SK-N-SH treated with all-trans-retinoic acid at 6 μM for 48 hours (cell line): ENCODE data around the gene BPIFB3.
"Not testable (repeated sequence)": the region's sequence is repeated elsewhere in the genome, so short reads cannot be mapped to it uniquely, and the experiment has no call there.

ENCODE experiments used
- ATAC-seq: fragments of 200-7000 bp; cut with Tn5 transposase; 3 replicates; pipeline ENCODE4 v1.9.1; 2020; ENCODE audit warnings: mild to moderate bottlenecking, moderate library complexity
- ARNTL ChIP-seq: fragments of 450-650 bp; formaldehyde crosslinking; IDR thresholded peaks from 2 replicates; pipeline ENCODE4 v1.5.0; 2020; ENCODE audit warnings: low read depth, mild to moderate bottlenecking, moderate library complexity, borderline replicate concordance
- BACH2 ChIP-seq: fragments of 250-450 bp; sonication (Bioruptor Pico); IDR thresholded peaks from 2 replicates; pipeline ENCODE4 v1.9.0; 2021; ENCODE audit warnings: mild to moderate bottlenecking, borderline replicate concordance
- CSRNP3 ChIP-seq: fragments of 250-450 bp; sonication (Bioruptor Pico); IDR thresholded peaks from 2 replicates; pipeline ENCODE4 v1.5.1; 2021; ENCODE audit warnings: mild to moderate bottlenecking, moderate library complexity
- PATZ1 ChIP-seq: fragments of 250-450 bp; sonication (Bioruptor Pico); IDR thresholded peaks from 2 replicates; pipeline ENCODE4 v1.8.0; 2020; ENCODE audit warnings: mild to moderate bottlenecking, moderate library complexity, borderline replicate concordance
- PPARA ChIP-seq: fragments of 250-450 bp; sonication (Bioruptor Pico); IDR thresholded peaks from 2 replicates; pipeline ENCODE4 v1.5.0; 2020; ENCODE audit warnings: mild to moderate bottlenecking, borderline replicate concordance
- RARB ChIP-seq: fragments of 250-450 bp; sonication (Bioruptor Pico); IDR thresholded peaks from 2 replicates; pipeline ENCODE4 v1.8.0; 2021; ENCODE audit warnings: mild to moderate bottlenecking, moderate library complexity
- TF ChIP-seq, protein P1 (sequence below): fragments of 250-450 bp; sonication (Bioruptor Pico); IDR thresholded peaks from 2 replicates; pipeline ENCODE4 v1.8.0; 2021; ENCODE audit warnings: low read depth, mild to moderate bottlenecking, moderate library complexity, borderline replicate concordance
- TF ChIP-seq, protein P2 (sequence below): fragments of 250-450 bp; sonication (Bioruptor Pico); IDR thresholded peaks from 2 replicates; pipeline ENCODE4 v1.5.1; 2020; ENCODE audit warnings: low read depth, mild to moderate bottlenecking, moderate library complexity

BPIFB3 gene

GRCh38 chr20:33120934-33121333 is 67.2 kb downstream of the BPIFB3 start:
- no peak for ATAC-seq
- TF ChIP-seq RARB (CRISPR knock-in tag) (no peak), CSRNP3 (CRISPR knock-in tag) (no peak), ARNTL (CRISPR knock-in tag) (no peak), PPARA (no peak), PATZ1 (CRISPR knock-in tag) (no peak), BACH2 (CRISPR knock-in tag) (no peak)
- TF ChIP-seq, protein P1, sequence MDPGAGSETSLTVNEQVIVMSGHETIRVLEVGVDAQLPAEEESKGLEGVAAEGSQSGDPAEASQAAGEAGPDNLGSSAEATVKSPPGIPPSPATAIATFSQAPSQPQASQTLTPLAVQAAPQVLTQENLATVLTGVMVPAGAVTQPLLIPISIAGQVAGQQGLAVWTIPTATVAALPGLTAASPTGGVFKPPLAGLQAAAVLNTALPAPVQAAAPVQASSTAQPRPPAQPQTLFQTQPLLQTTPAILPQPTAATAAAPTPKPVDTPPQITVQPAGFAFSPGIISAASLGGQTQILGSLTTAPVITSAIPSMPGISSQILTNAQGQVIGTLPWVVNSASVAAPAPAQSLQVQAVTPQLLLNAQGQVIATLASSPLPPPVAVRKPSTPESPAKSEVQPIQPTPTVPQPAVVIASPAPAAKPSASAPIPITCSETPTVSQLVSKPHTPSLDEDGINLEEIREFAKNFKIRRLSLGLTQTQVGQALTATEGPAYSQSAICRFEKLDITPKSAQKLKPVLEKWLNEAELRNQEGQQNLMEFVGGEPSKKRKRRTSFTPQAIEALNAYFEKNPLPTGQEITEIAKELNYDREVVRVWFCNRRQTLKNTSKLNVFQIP, result no peak
- TF ChIP-seq, protein P2, sequence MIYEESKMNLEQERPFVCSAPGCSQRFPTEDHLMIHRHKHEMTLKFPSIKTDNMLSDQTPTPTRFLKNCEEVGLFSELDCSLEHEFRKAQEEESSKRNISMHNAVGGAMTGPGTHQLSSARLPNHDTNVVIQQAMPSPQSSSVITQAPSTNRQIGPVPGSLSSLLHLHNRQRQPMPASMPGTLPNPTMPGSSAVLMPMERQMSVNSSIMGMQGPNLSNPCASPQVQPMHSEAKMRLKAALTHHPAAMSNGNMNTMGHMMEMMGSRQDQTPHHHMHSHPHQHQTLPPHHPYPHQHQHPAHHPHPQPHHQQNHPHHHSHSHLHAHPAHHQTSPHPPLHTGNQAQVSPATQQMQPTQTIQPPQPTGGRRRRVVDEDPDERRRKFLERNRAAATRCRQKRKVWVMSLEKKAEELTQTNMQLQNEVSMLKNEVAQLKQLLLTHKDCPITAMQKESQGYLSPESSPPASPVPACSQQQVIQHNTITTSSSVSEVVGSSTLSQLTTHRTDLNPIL (CRISPR knock-in tag), result no peak

GRCh38 chr20:33122297-33122696 is 68.6 kb downstream of the BPIFB3 start:
- not testable (repeated sequence) for ATAC-seq
